ENCODE measurements around the gene CSNK1D.

The CSNK1D gene

GRCh38 chr17:82250868-82251500, 22.5 kb downstream of the CSNK1D start:
- no peaks in the 10 kb centered on the region for H3K9me3 Mint-ChIP-seq
- no peak overlapping the region for H3K27ac Mint-ChIP-seq
- no peaks in the 10 kb centered on the region for H3K27me3 Mint-ChIP-seq
- CTCF ChIA-PET, result no interaction called here
- DNase-seq, result no peak
- H3K4me1 Mint-ChIP-seq, result peaks cover 6% of the 10 kb centered on the region
- H3K36me3 Mint-ChIP-seq, result peaks cover 61% of the 10 kb centered on the region
- H3K4me3 Mint-ChIP-seq, result no peak overlapping the region

GRCh38 chr17:82249896-82250581, 23.5 kb downstream of the CSNK1D start:
- peaks cover 6% of the 10 kb centered on the region for H3K4me1 Mint-ChIP-seq
- no peak overlapping the region for H3K27ac Mint-ChIP-seq
- H3K4me3 Mint-ChIP-seq, result no peak overlapping the region
- H3K36me3 Mint-ChIP-seq, result peaks cover 59% of the 10 kb centered on the region
- CTCF ChIA-PET, result interaction anchor here (0.9 kb wide), 1 partner anchor 15 kb away, joined by 3 read pairs; no protein-coding TSS in a partner anchor
- H3K27me3 Mint-ChIP-seq, result no peaks in the 10 kb centered on the region
- no peak for DNase-seq
- no peaks in the 10 kb centered on the region for H3K9me3 Mint-ChIP-seq

- H3K9me3 Mint-ChIP-seq, result no peaks in the 10 kb centered on the region
- DNase-seq, result no peak
- peaks cover 12% of the 10 kb centered on the region for H3K4me1 Mint-ChIP-seq
- CTCF ChIA-PET, result interaction anchor here (0.7 to 0.9 kb wide), 2 partner anchors 14 to 95 kb away, joined by 3 read pairs; no protein-coding TSS in a partner anchor
- peak overlapping the region; percentile 69 for H3K27ac Mint-ChIP-seq
- H3K27me3 Mint-ChIP-seq, result no peaks in the 10 kb centered on the region
- H3K36me3 Mint-ChIP-seq, result peaks cover 69% of the 10 kb centered on the region
- no peak overlapping the region for H3K4me3 Mint-ChIP-seq
Measured at GRCh38 chr17:82248815-82249674, 24.5 kb downstream of the CSNK1D start.

GRCh38 chr17:82247856-82248671, 25.4 kb downstream of the CSNK1D start:
- Mint-ChIP-seq H3K27me3 (no peaks in the 10 kb centered on the region), H3K36me3 (peaks cover 69% of the 10 kb centered on the region), H3K4me3 (no peak overlapping the region), H3K27ac (peak overlapping the region; percentile 69), H3K4me1 (peaks cover 13% of the 10 kb centered on the region), H3K9me3 (no peaks in the 10 kb centered on the region)
- CTCF ChIA-PET, result no interaction called here
- DNase-seq, result no peak

DNA sequence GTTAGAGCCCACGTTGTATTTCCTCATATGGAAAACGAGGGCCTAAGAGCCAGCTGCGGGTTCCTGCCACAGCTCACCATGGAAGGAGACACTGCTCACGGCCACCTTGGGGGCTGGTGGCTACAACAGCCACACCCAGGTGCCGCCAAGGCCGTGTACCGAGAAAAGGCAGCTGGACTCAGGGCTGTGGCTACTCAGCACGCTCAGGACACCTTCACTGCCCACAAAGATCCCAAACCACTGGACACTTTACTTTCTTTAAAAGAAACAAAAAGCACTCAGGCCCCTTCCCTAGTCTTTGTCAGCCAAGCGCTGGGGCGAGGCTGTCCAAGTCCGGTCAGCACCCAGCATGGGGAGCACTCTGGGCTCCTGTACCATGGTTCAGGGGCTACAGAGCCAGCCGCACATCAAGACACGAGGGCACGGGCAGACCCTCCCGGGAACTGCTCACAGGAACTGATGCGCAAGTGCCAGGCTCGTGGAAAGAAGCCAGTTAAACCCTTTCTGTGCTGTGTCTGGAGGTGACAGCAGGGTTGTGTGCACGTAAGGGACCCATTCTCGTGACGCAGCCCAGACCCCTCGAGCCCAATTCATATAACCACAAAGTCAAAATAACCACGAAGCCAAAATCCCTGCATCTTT, 26.2 kb downstream of the CSNK1D start:
- Mint-ChIP-seq H3K27me3 (no peaks in the 10 kb centered on the region), H3K4me3 (no peak overlapping the region), H3K4me1 (peaks cover 13% of the 10 kb centered on the region), H3K36me3 (peaks cover 62% of the 10 kb centered on the region), H3K27ac (peak overlapping the region; percentile 49), H3K9me3 (no peaks in the 10 kb centered on the region)
- no peak for DNase-seq
- CTCF ChIA-PET, result interaction anchor here (1.2 kb wide), 1 partner anchor 104 kb away, joined by 3 read pairs; no protein-coding TSS in a partner anchor

- Mint-ChIP-seq H3K4me1 (peaks cover 14% of the 10 kb centered on the region), H3K36me3 (peaks cover 54% of the 10 kb centered on the region), H3K27ac (peak overlapping the region; percentile 65), H3K4me3 (no peak overlapping the region), H3K9me3 (no peaks in the 10 kb centered on the region), H3K27me3 (no peaks in the 10 kb centered on the region)
- CTCF ChIA-PET, result interaction anchor here (1.2 to 1.5 kb wide), 3 partner anchors 71 to 104 kb away, joined by 3 read pairs; partner anchors contain the start of gene CD7
- no peak for DNase-seq
Measured at GRCh38 chr17:82246365-82247181, 26.9 kb downstream of the CSNK1D start.

DNA sequence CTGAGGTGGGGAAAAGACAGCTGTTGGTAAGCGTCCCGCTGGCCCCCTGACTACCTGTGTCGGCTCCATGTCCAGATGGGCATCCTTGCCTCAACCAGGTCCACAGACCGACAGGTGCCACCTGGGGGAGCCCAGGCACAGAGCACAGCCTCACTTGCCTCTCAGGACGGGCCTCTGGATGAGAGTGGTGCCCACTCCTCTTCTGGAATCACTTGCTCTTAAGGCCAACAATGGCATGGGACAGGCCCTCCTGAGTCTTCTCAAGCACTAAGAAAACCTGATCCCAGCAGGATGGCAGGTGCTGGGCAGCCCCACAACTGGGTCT, 27.5 kb downstream of the CSNK1D start:
- peak overlapping the region; percentile 42 for H3K27ac Mint-ChIP-seq
- CTCF ChIA-PET, result interaction anchor here (1.2 to 1.5 kb wide), 2 partner anchors 71 to 75 kb away, joined by 3 read pairs; partner anchors contain the start of gene CD7
- no peaks in the 10 kb centered on the region for H3K27me3 Mint-ChIP-seq
- H3K4me1 Mint-ChIP-seq, result peaks cover 20% of the 10 kb centered on the region
- no peak overlapping the region for H3K4me3 Mint-ChIP-seq
- no peak for DNase-seq
- peaks cover 49% of the 10 kb centered on the region for H3K36me3 Mint-ChIP-seq
- no peaks in the 10 kb centered on the region for H3K9me3 Mint-ChIP-seq

GRCh38 chr17:82245134-82246039, 28.1 kb downstream of the CSNK1D start:
- peaks cover 26% of the 10 kb centered on the region for H3K4me1 Mint-ChIP-seq
- DNase-seq, result peak; percentile 21
- H3K27ac Mint-ChIP-seq, result peak overlapping the region; percentile 65
- no peak overlapping the region for H3K4me3 Mint-ChIP-seq
- no peaks in the 10 kb centered on the region for H3K27me3 Mint-ChIP-seq
- CTCF ChIA-PET, result interaction anchor here (1.0 to 1.5 kb wide), 3 partner anchors 54 to 76 kb away, joined by 3 read pairs; partner anchors contain the start of gene CD7
- H3K9me3 Mint-ChIP-seq, result no peaks in the 10 kb centered on the region
- peaks cover 52% of the 10 kb centered on the region for H3K36me3 Mint-ChIP-seq

GRCh38 chr17:82244413-82245133, 28.9 kb downstream of the CSNK1D start:
- DNase-seq, result peak; percentile 60
- Mint-ChIP-seq H3K9me3 (no peaks in the 10 kb centered on the region), H3K27me3 (no peaks in the 10 kb centered on the region), H3K4me1 (peaks cover 34% of the 10 kb centered on the region), H3K4me3 (no peak overlapping the region), H3K36me3 (peaks cover 52% of the 10 kb centered on the region), H3K27ac (peak overlapping the region; percentile 86)
- CTCF ChIA-PET, result interaction anchor here (0.9 to 1.5 kb wide), 4 partner anchors 9 to 77 kb away, joined by 3 read pairs; partner anchors contain the start of gene CD7

DNA sequence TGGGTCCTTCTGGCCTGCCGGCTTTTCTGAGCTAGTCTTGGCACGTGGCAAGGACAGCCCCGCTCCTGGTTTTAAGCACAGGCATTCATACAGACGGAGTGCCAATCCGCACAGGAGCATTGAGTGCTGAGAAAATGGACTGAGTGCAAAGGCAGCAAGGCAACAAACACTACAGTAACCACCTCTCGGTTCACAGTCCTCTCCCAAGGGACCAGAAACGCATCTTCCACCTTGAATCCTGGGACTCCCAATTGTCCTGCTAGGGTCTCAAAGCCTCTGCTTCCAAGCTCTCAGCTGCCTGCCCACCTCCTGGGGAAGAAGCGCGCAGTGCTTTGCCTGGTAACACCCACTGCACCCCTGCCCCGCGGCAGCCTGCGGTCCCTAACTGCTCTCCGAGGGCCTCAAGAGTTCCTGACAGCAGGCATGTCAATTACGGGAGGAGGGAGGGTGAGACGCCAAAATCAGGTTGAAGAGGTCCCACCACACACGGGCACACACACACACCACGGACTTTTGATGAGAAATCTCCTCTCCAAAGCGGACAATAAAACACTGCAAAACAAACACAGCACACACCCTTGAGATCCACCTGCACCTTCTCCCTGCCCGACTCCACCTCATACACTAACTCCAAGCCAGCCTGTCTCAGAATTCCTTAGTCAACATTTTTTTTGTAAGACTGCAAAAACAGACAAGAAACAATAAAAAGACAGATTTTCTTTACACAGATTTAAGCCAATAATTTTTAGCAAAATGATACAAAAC, 29.7 kb downstream of the CSNK1D start:
- Mint-ChIP-seq H3K9me3 (no peaks in the 10 kb centered on the region), H3K27me3 (no peaks in the 10 kb centered on the region), H3K36me3 (peaks cover 51% of the 10 kb centered on the region), H3K27ac (peak overlapping the region; percentile 86), H3K4me3 (no peak overlapping the region), H3K4me1 (peaks cover 42% of the 10 kb centered on the region)
- peak; percentile 21 for DNase-seq
- CTCF ChIA-PET, result interaction anchor here (0.8 to 1.1 kb wide), 3 partner anchors 8 to 109 kb away, joined by 3 read pairs; partner anchors contain the start of gene CD7

All from activated naive CD4-positive, alpha-beta T cell treated with anti-CD3 and anti-CD28 coated beads, Interleukin-2, amount 10 ng/mL, durations not matched to agents 7 days and 5 days (primary cell).